Measurements from ENCODE around the gene EIF3D. TPM values are rescaled to one million over a fixed set of nuclear protein-coding genes. Genes with fewer than 3 reads are reported as not detected.

The EIF3D gene
- total RNA-seq, 1 donor from 2014 or later: 97.8 TPM

DNA sequence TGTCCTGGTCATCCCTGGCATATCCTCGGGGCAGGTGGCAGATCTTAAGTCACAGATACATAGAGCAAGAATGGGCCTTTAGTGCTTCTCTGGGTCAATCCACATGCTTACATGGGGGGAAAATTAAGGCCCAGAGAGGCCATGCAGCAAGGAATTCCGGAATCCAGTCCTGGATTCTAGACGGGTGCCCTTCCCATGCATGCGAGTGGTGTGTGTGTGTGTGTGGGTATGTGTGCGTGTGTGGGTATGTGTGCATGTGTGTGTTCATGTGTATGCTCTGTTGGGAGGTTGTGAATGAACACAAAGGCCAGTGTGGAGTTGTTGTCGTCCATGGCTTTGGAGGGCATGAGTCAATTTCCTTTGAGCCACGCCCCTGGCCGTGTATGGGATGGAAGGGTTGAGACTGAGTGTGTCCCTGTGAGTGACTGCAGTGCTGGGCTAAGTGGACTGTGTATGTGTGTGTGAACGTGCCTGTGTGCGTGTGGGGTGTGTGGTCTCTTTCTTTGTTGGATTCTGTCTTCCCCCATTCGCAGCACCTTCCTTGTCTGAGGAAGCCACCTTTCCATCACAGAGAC lies 33.4 kb upstream of the EIF3D start:
- no peak for DNase-seq (ENCODE audit: low spot score)
- H3K36me3 Mint-ChIP-seq (ENCODE audit: low read depth): no peaks in the 10 kb centered on the region
- no peak overlapping the region for H3K4me3 Mint-ChIP-seq (ENCODE audit: unreplicated experiment)
- TF ChIP-seq, protein P1, sequence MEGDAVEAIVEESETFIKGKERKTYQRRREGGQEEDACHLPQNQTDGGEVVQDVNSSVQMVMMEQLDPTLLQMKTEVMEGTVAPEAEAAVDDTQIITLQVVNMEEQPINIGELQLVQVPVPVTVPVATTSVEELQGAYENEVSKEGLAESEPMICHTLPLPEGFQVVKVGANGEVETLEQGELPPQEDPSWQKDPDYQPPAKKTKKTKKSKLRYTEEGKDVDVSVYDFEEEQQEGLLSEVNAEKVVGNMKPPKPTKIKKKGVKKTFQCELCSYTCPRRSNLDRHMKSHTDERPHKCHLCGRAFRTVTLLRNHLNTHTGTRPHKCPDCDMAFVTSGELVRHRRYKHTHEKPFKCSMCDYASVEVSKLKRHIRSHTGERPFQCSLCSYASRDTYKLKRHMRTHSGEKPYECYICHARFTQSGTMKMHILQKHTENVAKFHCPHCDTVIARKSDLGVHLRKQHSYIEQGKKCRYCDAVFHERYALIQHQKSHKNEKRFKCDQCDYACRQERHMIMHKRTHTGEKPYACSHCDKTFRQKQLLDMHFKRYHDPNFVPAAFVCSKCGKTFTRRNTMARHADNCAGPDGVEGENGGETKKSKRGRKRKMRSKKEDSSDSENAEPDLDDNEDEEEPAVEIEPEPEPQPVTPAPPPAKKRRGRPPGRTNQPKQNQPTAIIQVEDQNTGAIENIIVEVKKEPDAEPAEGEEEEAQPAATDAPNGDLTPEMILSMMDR (IDR thresholded peaks at IDR 0.05): no peak
- H3K27me3 Mint-ChIP-seq (ENCODE audit: low read depth): peaks cover 10% of the 10 kb centered on the region
- H3K4me1 Mint-ChIP-seq (ENCODE audit: low read depth): peaks cover 10% of the 10 kb centered on the region
- H3K9me3 Mint-ChIP-seq (ENCODE audit: low read depth): no peaks in the 10 kb centered on the region
- H3K27ac Mint-ChIP-seq (ENCODE audit: unreplicated experiment): no peak overlapping the region

DNA sequence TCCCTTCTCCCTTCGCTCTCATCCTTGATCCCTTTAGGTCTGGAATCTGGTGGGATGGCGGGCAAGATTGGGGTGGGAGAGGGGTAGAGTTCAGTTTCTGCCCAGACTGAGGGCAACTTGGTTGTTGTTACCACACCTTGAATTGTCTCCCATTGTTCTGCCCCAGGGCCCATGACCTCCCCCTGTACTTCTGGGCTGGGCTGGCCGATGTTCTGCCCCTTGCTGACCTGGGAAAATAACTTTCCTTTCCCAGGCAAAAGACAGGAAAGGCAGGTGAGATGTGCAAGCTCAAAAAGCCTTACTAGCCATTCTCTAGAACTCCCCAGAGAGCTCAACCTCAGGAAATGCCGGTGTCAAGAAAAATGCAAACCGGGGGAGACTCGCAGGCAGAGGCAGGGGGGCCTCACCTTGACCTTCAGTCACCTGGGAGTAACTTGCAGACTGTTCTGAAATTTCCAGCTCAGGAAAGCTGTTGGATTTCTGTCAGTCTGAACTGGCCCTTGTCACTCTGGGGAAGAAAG lies 32.4 kb upstream of the EIF3D start:
- H3K4me3 Mint-ChIP-seq (ENCODE audit: unreplicated experiment): no peak overlapping the region
- H3K36me3 Mint-ChIP-seq (ENCODE audit: low read depth): no peaks in the 10 kb centered on the region
- no peak for DNase-seq (ENCODE audit: low spot score)
- peaks cover 10% of the 10 kb centered on the region for H3K4me1 Mint-ChIP-seq (ENCODE audit: low read depth)
- H3K27ac Mint-ChIP-seq (ENCODE audit: unreplicated experiment): no peak overlapping the region
- H3K9me3 Mint-ChIP-seq (ENCODE audit: low read depth): no peaks in the 10 kb centered on the region
- H3K27me3 Mint-ChIP-seq (ENCODE audit: low read depth): peaks cover 9% of the 10 kb centered on the region
- TF ChIP-seq, protein P1 (IDR thresholded peaks at IDR 0.05): no peak

DNA sequence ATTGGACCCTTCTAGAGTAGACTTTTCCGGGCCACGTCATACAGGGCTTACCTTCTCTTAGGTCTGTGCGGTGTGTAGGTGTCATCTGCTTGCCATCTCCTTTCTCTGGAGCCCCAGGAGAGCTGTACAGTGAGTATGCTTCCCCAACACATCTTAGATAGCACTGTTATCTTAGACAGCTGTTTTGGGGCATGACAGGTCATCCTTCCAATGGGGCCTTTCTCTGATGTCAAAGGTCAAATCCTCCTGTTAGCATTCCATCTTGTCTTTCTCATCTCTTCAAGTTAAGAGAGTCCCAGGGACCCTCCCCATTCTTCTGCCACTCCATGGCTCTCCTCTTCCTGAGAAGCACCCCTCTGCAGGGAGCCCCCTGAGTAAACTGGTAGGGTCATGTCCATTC lies 31.0 kb upstream of the EIF3D start:
- Mint-ChIP-seq H3K4me3 (ENCODE audit: unreplicated experiment) (no peak overlapping the region), H3K27ac (ENCODE audit: unreplicated experiment) (no peak overlapping the region), H3K36me3 (ENCODE audit: low read depth) (no peaks in the 10 kb centered on the region), H3K4me1 (ENCODE audit: low read depth) (peaks cover 10% of the 10 kb centered on the region), H3K9me3 (ENCODE audit: low read depth) (no peaks in the 10 kb centered on the region), H3K27me3 (ENCODE audit: low read depth) (peaks cover 10% of the 10 kb centered on the region)
- TF ChIP-seq, protein P1 (IDR thresholded peaks at IDR 0.05): no peak
- DNase-seq (ENCODE audit: low spot score): no peak

DNA sequence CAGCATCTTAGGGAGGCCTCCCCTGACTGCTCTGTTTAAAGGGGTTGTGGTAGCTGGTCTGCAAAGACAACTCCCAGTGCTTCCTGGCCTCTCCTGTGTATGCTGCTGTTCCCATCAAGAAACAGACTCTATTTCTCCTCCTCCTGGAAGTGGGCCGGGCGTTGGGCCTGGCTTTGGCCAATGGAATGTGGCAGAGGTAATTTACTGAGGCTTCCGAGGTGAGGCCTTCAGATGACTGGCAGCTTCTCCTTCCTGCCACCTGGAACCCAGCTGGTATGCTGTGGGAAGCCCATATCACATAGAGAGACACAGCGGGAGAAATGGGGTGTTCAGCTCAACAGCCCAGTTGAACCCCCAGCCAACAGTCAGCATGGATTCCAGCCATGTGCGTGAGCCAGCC lies 25.1 kb upstream of the EIF3D start:
- Mint-ChIP-seq H3K27me3 (ENCODE audit: low read depth) (peaks cover 37% of the 10 kb centered on the region), H3K36me3 (ENCODE audit: low read depth) (peaks cover 4% of the 10 kb centered on the region), H3K27ac (ENCODE audit: unreplicated experiment) (no peak overlapping the region), H3K9me3 (ENCODE audit: low read depth) (no peaks in the 10 kb centered on the region), H3K4me1 (ENCODE audit: low read depth) (no peaks in the 10 kb centered on the region), H3K4me3 (ENCODE audit: unreplicated experiment) (no peak overlapping the region)
- DNase-seq (ENCODE audit: low spot score): no peak
- TF ChIP-seq, protein P1 (IDR thresholded peaks at IDR 0.05): no peak

DNA sequence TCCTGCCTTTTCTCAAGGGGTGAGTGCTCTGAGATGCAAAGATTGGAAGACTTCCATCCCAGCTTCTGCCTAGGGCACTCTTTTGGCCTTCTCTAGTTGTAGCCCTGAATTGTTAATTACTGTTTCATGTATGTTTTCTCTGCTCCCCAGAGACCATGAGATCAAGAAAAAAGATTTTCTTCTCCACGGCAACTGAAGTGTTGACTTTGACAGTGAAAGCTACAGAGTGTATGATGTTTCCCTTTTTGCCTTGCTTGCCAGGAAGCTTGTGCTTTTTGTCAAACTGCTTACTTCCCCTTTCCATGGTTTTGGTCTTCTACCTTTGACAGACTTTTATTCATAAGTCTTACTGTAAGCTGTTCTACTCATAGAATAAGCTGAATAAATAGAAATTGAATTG lies 23.3 kb upstream of the EIF3D start:
- TF ChIP-seq, protein P1 (IDR thresholded peaks at IDR 0.05): no peak
- peaks cover 4% of the 10 kb centered on the region for H3K36me3 Mint-ChIP-seq (ENCODE audit: low read depth)
- H3K9me3 Mint-ChIP-seq (ENCODE audit: low read depth): no peaks in the 10 kb centered on the region
- no peak overlapping the region for H3K4me3 Mint-ChIP-seq (ENCODE audit: unreplicated experiment)
- H3K4me1 Mint-ChIP-seq (ENCODE audit: low read depth): no peaks in the 10 kb centered on the region
- DNase-seq (ENCODE audit: low spot score): no peak
- no peak overlapping the region for H3K27ac Mint-ChIP-seq (ENCODE audit: unreplicated experiment)
- peaks cover 38% of the 10 kb centered on the region for H3K27me3 Mint-ChIP-seq (ENCODE audit: low read depth)

Data from chondrocyte (in vitro differentiated cells).